HAP-1 (cell line): ENCODE measurements around the gene ABHD8.

Source experiments
- DNase-seq, 2 experiments: peaks; one replicate each; pipeline ENCODE4 v3.0.0-alpha.2; 2016 to 2020; ENCODE audit warnings: low spot score in 2 of 2
- H3K27me3 ChIP-seq: fragments of 250-450 bp; sonication (Bioruptor Pico); 2 replicates; pipeline ENCODE4 v1.5.1; 2020; ENCODE audit warnings: low read depth, mild to moderate bottlenecking, moderate library complexity
- H3K36me3 ChIP-seq: fragments of 250-450 bp; sonication (Bioruptor Pico); replicated peaks from 2 replicates; pipeline ENCODE4 v1.5.1; 2020; ENCODE audit warnings: mild to moderate bottlenecking
- H3K4me1 ChIP-seq: fragments of 250-450 bp; sonication (Bioruptor Pico); 2 replicates; pipeline ENCODE4 v1.5.1; 2020; ENCODE audit warnings: mild to moderate bottlenecking
- H3K4me3 ChIP-seq: fragments of 250-450 bp; sonication (Bioruptor Pico); 2 replicates; pipeline ENCODE4 v1.5.1; 2020; ENCODE audit warnings: mild to moderate bottlenecking, moderate library complexity
- H3K9me3 ChIP-seq: fragments of 250-450 bp; sonication (Bioruptor Pico); 2 replicates; pipeline ENCODE4 v1.5.1; 2020; ENCODE audit warnings: mild to moderate bottlenecking, moderate library complexity
- in situ Hi-C: fragments of 300-500 bp; cut with MboI; formaldehyde crosslinking; loops from 3 replicates; pipeline ENCODE4 v1.14.3; 2020; ENCODE audit warnings: low sequenced_read_pairs, inconsistent platforms, mixed read lengths

The ABHD8 gene

GRCh38 chr19:17246681-17247425 lies 56.4 kb downstream of the ABHD8 start:
- Histone ChIP-seq H3K27me3 (no peaks in the 10 kb centered on the region), H3K4me3 (peak overlapping the region; percentile 30), H3K4me1 (peaks cover 29% of the 10 kb centered on the region), H3K36me3 (no peaks in the 10 kb centered on the region; the same call in 1 of the 2 replicates), H3K9me3 (no peaks in the 10 kb centered on the region)
- DNase-seq, result peak in 1 of 2 experiments; percentile 15
- in situ Hi-C loops, result no loop called here

- peak within 1 kb of the TSS; percentile 82 for H3K4me3 ChIP-seq
- peaks cover 4% of the 10 kb centered on the region for H3K36me3 ChIP-seq
- H3K9me3 ChIP-seq, result no peaks in the 10 kb centered on the region
- in situ Hi-C loops, result no loop called here
- peak in 1 of 2 experiments; percentile 9 for DNase-seq
- H3K4me1 ChIP-seq, result peaks cover 29% of the 10 kb centered on the region
- no peaks in the 10 kb centered on the region for H3K27me3 ChIP-seq
Measured at GRCh38 chr19:17245535-17245984, 57.7 kb downstream of the ABHD8 start, which contains the start of gene NR2F6. TSS of gene NR2F6 (minus strand) at chr19:17245919. CDS start at chr19:17245220, 699 bp downstream.

GRCh38 chr19:17244618-17245534 lies 58.3 kb downstream of the ABHD8 start:
- H3K27me3 ChIP-seq, result no peaks in the 10 kb centered on the region
- peaks cover 10% of the 10 kb centered on the region for H3K36me3 ChIP-seq
- no peak for DNase-seq
- peak overlapping the region; percentile 82 for H3K4me3 ChIP-seq
- peaks cover 29% of the 10 kb centered on the region for H3K4me1 ChIP-seq
- no peaks in the 10 kb centered on the region for H3K9me3 ChIP-seq
- in situ Hi-C loops, result no loop called here

GRCh38 chr19:17243830-17244617 lies 59.2 kb downstream of the ABHD8 start:
- Histone ChIP-seq H3K36me3 (peaks cover 11% of the 10 kb centered on the region), H3K4me1 (peaks cover 29% of the 10 kb centered on the region), H3K27me3 (no peaks in the 10 kb centered on the region), H3K4me3 (peak overlapping the region; percentile 82), H3K9me3 (no peaks in the 10 kb centered on the region)
- peak; percentile 57 to 88 for DNase-seq
- in situ Hi-C loops, result no loop called here

GRCh38 chr19:17243211-17243829 lies 59.9 kb downstream of the ABHD8 start:
- Histone ChIP-seq H3K36me3 (peaks cover 18% of the 10 kb centered on the region), H3K27me3 (no peaks in the 10 kb centered on the region), H3K4me1 (peaks cover 29% of the 10 kb centered on the region), H3K4me3 (peak overlapping the region; percentile 82), H3K9me3 (no peaks in the 10 kb centered on the region)
- in situ Hi-C loops, result no loop called here
- no peak for DNase-seq

- in situ Hi-C loops, result no loop called here
- no peaks in the 10 kb centered on the region for H3K27me3 ChIP-seq
- peaks cover 29% of the 10 kb centered on the region for H3K4me1 ChIP-seq
- H3K4me3 ChIP-seq, result peak overlapping the region; percentile 82
- peaks cover 25% of the 10 kb centered on the region for H3K36me3 ChIP-seq
- H3K9me3 ChIP-seq, result no peaks in the 10 kb centered on the region
- DNase-seq, result no peak
Measured at GRCh38 chr19:17242431-17243208, 60.6 kb downstream of the ABHD8 start.
